Prostate gland (tissue), 2 donors: ENCODE measurements around the gene ATP8B3. TPM values are rescaled to one million over a fixed set of nuclear protein-coding genes. Genes with fewer than 3 reads are reported as not detected.

ENCODE experiments used
- DNase-seq: peaks from one replicate; pipeline ENCODE4 v3.0.0-alpha.2; 2019; ENCODE audit warnings: low spot score
- H3K27ac ChIP-seq, 2 donors: fragments of 200-600 bp; sonication (generic); 2 replicates each; pipeline ENCODE4 v1.5.1; 2017 to 2019
- H3K27me3 ChIP-seq: fragments of 200-600 bp; sonication (generic); replicated peaks from 2 replicates; pipeline ENCODE4 v1.5.1; 2019; ENCODE audit not compliant: insufficient read depth
- H3K36me3 ChIP-seq, 2 donors: fragments of 200-600 bp; sonication (generic); 1 replicate in 1 of 2; 2 replicates in 1 of 2; pipeline versions ENCODE4 v1.5.1 to v1.8.1; 2017 to 2019
- H3K4me1 ChIP-seq: fragments of 200-600 bp; sonication (generic); replicated peaks from 2 replicates; pipeline ENCODE4 v1.5.1; 2019
- H3K4me3 ChIP-seq, 2 donors: fragments of 200-600 bp; sonication (generic); 2 replicates each; pipeline ENCODE4 v1.5.1; 2017 to 2019
- H3K9me3 ChIP-seq: fragments of 200-600 bp; sonication (generic); 2 replicates; pipeline ENCODE4 v1.5.1; 2017
- CTCF ChIP-seq, 4 experiments: fragments of 200-600 bp in 2 of 4; fragments of 450-650 bp in 2 of 4; sonication (generic) in 2 of 4; IDR thresholded peaks; 1 replicate in 3 of 4; 2 replicates in 1 of 4; pipeline ENCODE4 v1.5.1; 2016 to 2019; ENCODE audit warnings: antibody characterized with exemption in 4 of 4, mild to moderate bottlenecking in 2 of 4, moderate library complexity in 2 of 4
- POLR2A ChIP-seq: fragments of 450-650 bp; IDR thresholded peaks from one replicate; pipeline ENCODE4 v1.6.1; 2016; ENCODE audit warnings: antibody characterized with exemption, mild to moderate bottlenecking
- POLR2AphosphoS5 ChIP-seq: sonication (generic); formaldehyde crosslinking; IDR thresholded peaks from one replicate; pipeline ENCODE4 v1.6.1; 2017; ENCODE audit warnings: antibody characterized with exemption
- WGBS: methylation state at CpG from one replicate; pipeline ENCODE4 v1.1.5; 2018; 5-methylcytosine and 5-hydroxymethylcytosine counted together
- intact Hi-C: fragments of 100-400 bp; cut with DNase I; formaldehyde crosslinking; loops from one replicate; pipeline ENCODE4 v1.14.2; 2022
- total RNA-seq, 2 donors: library from RNA; depleted of rRNA; stranded (reverse); fragments of >200 nt; gene quantifications; one replicate each; pipeline ENCODE4 v1.1.0, GENCODE V29; 2016

ATP8B3 gene
- total RNA-seq, 2 donors from 2014 or later, result 0.18 to 4.7 TPM

GRCh38 chr19:1780272-1780958, 31.7 kb downstream of the ATP8B3 start:
- TF ChIP-seq CTCF (IDR thresholded peaks at IDR 0.05) (no peak), POLR2A (no peak), POLR2AphosphoS5 (no peak)
- Histone ChIP-seq H3K27ac (no peak overlapping the region), H3K4me3 (no peak overlapping the region), H3K9me3 (no peaks in the 10 kb centered on the region), H3K36me3 (no peaks in the 10 kb centered on the region), H3K4me1 (no peaks in the 10 kb centered on the region), H3K27me3 (peaks cover 36% of the 10 kb centered on the region)
- DNase-seq, result no peak
- 22% methylated on average over 13 of the region's 14 CpGs for WGBS
- intact Hi-C loops, result no loop called here

GRCh38 chr19:1779574-1779973, 32.5 kb downstream of the ATP8B3 start:
- H3K4me3 ChIP-seq, result no peak overlapping the region
- no peak overlapping the region for H3K27ac ChIP-seq
- H3K9me3 ChIP-seq, result no peaks in the 10 kb centered on the region
- DNase-seq, result no peak
- peaks cover 43% of the 10 kb centered on the region for H3K27me3 ChIP-seq
- intact Hi-C loops, result no loop called here
- WGBS, result 20% methylated on average over 16 of the region's 16 CpGs
- TF ChIP-seq CTCF (IDR thresholded peaks at IDR 0.05), result no peak
- TF ChIP-seq POLR2AphosphoS5, result no peak
- no peak for TF ChIP-seq POLR2A
- no peaks in the 10 kb centered on the region for H3K4me1 ChIP-seq
- H3K36me3 ChIP-seq, result no peaks in the 10 kb centered on the region

- no peaks in the 10 kb centered on the region for H3K4me1 ChIP-seq
- WGBS, result 70% methylated on average over 10 of the region's 10 CpGs
- TF ChIP-seq CTCF (IDR thresholded peaks at IDR 0.05) (no peak), POLR2A (no peak), POLR2AphosphoS5 (no peak)
- DNase-seq, result no peak
- H3K27me3 ChIP-seq, result peaks cover 51% of the 10 kb centered on the region
- H3K9me3 ChIP-seq, result no peaks in the 10 kb centered on the region
- intact Hi-C loops, result no loop called here
- no peaks in the 10 kb centered on the region for H3K36me3 ChIP-seq
- no peak overlapping the region for H3K4me3 ChIP-seq
- no peak overlapping the region for H3K27ac ChIP-seq
Measured at GRCh38 chr19:1777149-1777548, 34.9 kb downstream of the ATP8B3 start.

- H3K36me3 ChIP-seq, result no peaks in the 10 kb centered on the region
- TF ChIP-seq POLR2AphosphoS5, result no peak
- H3K27me3 ChIP-seq, result peaks cover 50% of the 10 kb centered on the region
- 6% methylated on average over 23 of the region's 23 CpGs for WGBS
- H3K4me3 ChIP-seq, result no peak overlapping the region
- H3K9me3 ChIP-seq, result no peaks in the 10 kb centered on the region
- no peak for DNase-seq
- H3K4me1 ChIP-seq, result no peaks in the 10 kb centered on the region
- no peak overlapping the region for H3K27ac ChIP-seq
- intact Hi-C loops, result no loop called here
Measured at GRCh38 chr19:1776606-1777147, 35.4 kb downstream of the ATP8B3 start.

- no peak for TF ChIP-seq CTCF (IDR thresholded peaks at IDR 0.05)
- no peak for TF ChIP-seq POLR2AphosphoS5
- no peak for TF ChIP-seq POLR2A
- Histone ChIP-seq H3K4me1 (no peaks in the 10 kb centered on the region), H3K9me3 (no peaks in the 10 kb centered on the region), H3K4me3 (no peak overlapping the region), H3K36me3 (no peaks in the 10 kb centered on the region), H3K27me3 (peaks cover 51% of the 10 kb centered on the region), H3K27ac (no peak overlapping the region)
- DNase-seq, result no peak
- WGBS, result 3% methylated on average over 50 of the region's 50 CpGs
- intact Hi-C loops, result no loop called here
Measured at GRCh38 chr19:1775951-1776605, 36.0 kb downstream of the ATP8B3 start.
